IMR-90 (cell line): ENCODE results near the gene ALCAM. TPM values are rescaled to one million over a fixed set of nuclear protein-coding genes. Genes with fewer than 3 reads are reported as not detected.

ENCODE experiments used
- ATAC-seq: fragments of 200-7000 bp; cut with Tn5 transposase; 2 replicates; pipeline ENCODE4 v1.9.1; 2020; ENCODE audit warnings: low read depth, mild to moderate bottlenecking, moderate library complexity
- BruUV-seq: library from RNA; stranded (reverse); fragments of 400-500 nt; replicated peaks from 2 replicates; lab custom pipeline; 2021; lab: Mats Ljungman, UMichigan
- CTCF ChIA-PET: fragments of 300-600 bp; formaldehyde crosslinking; extraction: SDS; loops from one replicate; lab custom pipeline; 2021; ENCODE audit warnings: antibody characterized with exemption; lab: Yijun Ruan, JAX
- POLR2A ChIA-PET: fragments of 300-600 bp; sonication (Branson Sonifier 250); formaldehyde crosslinking; loops from one replicate; lab custom pipeline; 2022; ENCODE audit warnings: antibody characterized with exemption; ENCODE audit not compliant: unreplicated experiment; lab: Charles Lee
- DNase-seq: peaks from one replicate; pipeline ENCODE4 v3.0.0; 2013
- H2AFZ ChIP-seq: replicated peaks from 2 replicates; pipeline ENCODE3; 2013; ENCODE audit warnings: low read length, mild to moderate bottlenecking; ENCODE audit not compliant: poor library complexity
- H2AK5ac ChIP-seq: 2 replicates; pipeline ENCODE4 v1.6.1; 2013; ENCODE audit warnings: low read depth, low read length, inconsistent platforms
- H2AK9ac ChIP-seq: replicated peaks from 2 replicates; pipeline ENCODE3; 2013; ENCODE audit warnings: mild to moderate bottlenecking, low read depth, low read length, moderate library complexity; ENCODE audit not compliant: poor library complexity
- H2BK120ac ChIP-seq: 2 replicates; pipeline ENCODE4 v1.6.1; 2013; ENCODE audit warnings: low read depth, low read length, inconsistent platforms
- H2BK15ac ChIP-seq: 3 replicates; pipeline ENCODE4 v1.6.1; 2013; ENCODE audit warnings: low read depth, low read length, inconsistent platforms
- H2BK20ac ChIP-seq: 2 replicates; pipeline ENCODE4 v1.6.1; 2013; ENCODE audit warnings: low read depth, mild to moderate bottlenecking, inconsistent platforms, low read length, moderate library complexity
- H2BK5ac ChIP-seq: 2 replicates; pipeline ENCODE4 v1.6.1; 2013; ENCODE audit warnings: mild to moderate bottlenecking, low read depth, low read length, inconsistent platforms; ENCODE audit not compliant: poor library complexity, severe bottlenecking
- H3K14ac ChIP-seq: replicated peaks from 2 replicates; pipeline ENCODE4 v1.6.1; 2013; ENCODE audit warnings: low read depth, low read length, inconsistent platforms
- H3K18ac ChIP-seq: 2 replicates; pipeline ENCODE4 v1.6.1; 2013; ENCODE audit warnings: low read depth, low read length, control low read depth
- H3K23ac ChIP-seq: 2 replicates; pipeline ENCODE4 v1.6.1; 2013; ENCODE audit warnings: low read depth, low read length, inconsistent platforms
- H3K27ac ChIP-seq: 2 replicates; pipeline ENCODE4 v1.5.1; 2013; ENCODE audit warnings: mild to moderate bottlenecking, control low read depth, low read length; ENCODE audit not compliant: insufficient read depth
- H3K27me3 ChIP-seq: 2 replicates; pipeline ENCODE4 v1.6.1; 2013; ENCODE audit warnings: low read length; ENCODE audit not compliant: control insufficient read depth, insufficient read depth
- H3K36me3 ChIP-seq: 2 replicates; pipeline ENCODE4 v1.6.1; 2013; ENCODE audit warnings: low read length, mixed read lengths; ENCODE audit not compliant: control insufficient read depth, insufficient read depth
- H3K4ac ChIP-seq: 2 replicates; pipeline ENCODE4 v1.6.1; 2013; ENCODE audit warnings: low read depth, low read length, inconsistent platforms
- H3K4me1 ChIP-seq: 2 replicates; pipeline ENCODE4 v1.6.1; 2013; ENCODE audit warnings: low read length, mixed read lengths; ENCODE audit not compliant: control insufficient read depth, insufficient read depth
- H3K4me2 ChIP-seq: 2 replicates; pipeline ENCODE4 v1.6.1; 2013; ENCODE audit warnings: low read depth, mild to moderate bottlenecking, control low read depth, low read length, moderate library complexity
- H3K4me3 ChIP-seq: 2 replicates; pipeline ENCODE4 v1.5.1; 2013; ENCODE audit warnings: low read depth, mild to moderate bottlenecking, control low read depth, low read length, moderate library complexity; ENCODE audit not compliant: insufficient read depth
- H3K56ac ChIP-seq: 2 replicates; pipeline ENCODE4 v1.6.1; 2013; ENCODE audit warnings: low read length, inconsistent platforms; ENCODE audit not compliant: insufficient read depth; ENCODE audit errors: extremely low read depth
- H3K79me1 ChIP-seq, 2 experiments: 2 replicates each; pipeline ENCODE4 v1.6.1; 2013; ENCODE audit warnings: low read length in 2 of 2, inconsistent platforms in 1 of 2, low read depth in 1 of 2
- H3K9ac ChIP-seq: 2 replicates; pipeline ENCODE4 v1.6.1; 2013; ENCODE audit warnings: low read depth, low read length, control low read depth
- H3K9me1 ChIP-seq: 2 replicates; pipeline ENCODE4 v1.6.1; 2013; ENCODE audit warnings: low read length, inconsistent platforms; ENCODE audit not compliant: insufficient read depth
- H3K9me3 ChIP-seq: 2 replicates; pipeline ENCODE4 v1.6.1; 2013; ENCODE audit warnings: low read length; ENCODE audit not compliant: control insufficient read depth, insufficient read depth
- H4K20me1 ChIP-seq: 2 replicates; pipeline ENCODE4 v1.6.1; 2013; ENCODE audit warnings: low read length, inconsistent platforms; ENCODE audit not compliant: insufficient read depth
- H4K5ac ChIP-seq: 2 replicates; pipeline ENCODE4 v1.6.1; 2013; ENCODE audit warnings: mild to moderate bottlenecking, low read depth, low read length, control low read depth
- H4K8ac ChIP-seq, 2 experiments: 2 replicates each; pipeline ENCODE4 v1.6.1; 2013; ENCODE audit warnings: low read depth in 2 of 2, low read length in 2 of 2, control low read depth in 1 of 2, inconsistent platforms in 1 of 2
- H4K91ac ChIP-seq: 2 replicates; pipeline ENCODE4 v1.6.1; 2013; ENCODE audit warnings: low read depth, low read length, inconsistent platforms; ENCODE audit not compliant: insufficient read depth
- FOS ChIP-seq: fragments of 150-350 bp; IDR thresholded peaks from 2 replicates; pipeline ENCODE4 v1.6.1; 2016; ENCODE audit warnings: low read depth, low read length
- MAZ ChIP-seq: IDR thresholded peaks from 2 replicates; pipeline ENCODE4 v1.6.1; 2012; ENCODE audit warnings: low read depth, mild to moderate bottlenecking, low read length, improper control_type of control experiment, moderate library complexity, borderline replicate concordance
- RFX5 ChIP-seq: IDR thresholded peaks from 2 replicates; pipeline ENCODE4 v1.8.0; 2012; ENCODE audit warnings: low read depth, mild to moderate bottlenecking, low read length, moderate library complexity
- WGBS, 2 experiments: methylation state at CpG; one replicate each; pipeline versions ENCODE4 v1.1.5 to v1.1.7; 2013; ENCODE audit warnings: missing lambda C conversion rate in 2 of 2; ENCODE audit not compliant: insufficient read length in 1 of 2; ENCODE audit errors: extremely low coverage in 2 of 2; 5-methylcytosine and 5-hydroxymethylcytosine counted together
- dilution Hi-C: fragments of 300-500 bp; cut with HindIII; formaldehyde crosslinking; loops from one replicate; pipeline ENCODE4 v1.14.3; 2018; ENCODE audit warnings: low sequenced_read_pairs; ENCODE audit not compliant: unreplicated experiment
- in situ Hi-C: fragments of 300-500 bp; cut with MboI; formaldehyde crosslinking; loops from 3 replicates; pipeline ENCODE4 v1.14.3; 2019; ENCODE audit warnings: low sequenced_read_pairs, inconsistent platforms, mixed read lengths
- intact Hi-C: fragments of 100-400 bp; cut with micrococcal nuclease; formaldehyde crosslinking; loops from 2 replicates; pipeline ENCODE4 v1.10.0; 2022
- polyA plus RNA-seq, 3 experiments: library from polyadenylated mRNA; depleted of rRNA; stranded (reverse); fragments of >200 nt; gene quantifications; 2 replicates each; pipeline ENCODE4 v1.2.3, GENCODE V29; 2012; ENCODE audit warnings: low replicate concordance in 1 of 3
- total RNA-seq: library from RNA; depleted of rRNA; stranded (reverse); fragments of >200 nt; gene quantifications from 2 replicates; pipeline ENCODE4 v1.2.3, GENCODE V29; 2012

Gene ALCAM
- total and polyA plus RNA-seq, 2 of the 4 experiments (the other 2 are of a cell fraction) = 117 to 423 TPM

DNA sequence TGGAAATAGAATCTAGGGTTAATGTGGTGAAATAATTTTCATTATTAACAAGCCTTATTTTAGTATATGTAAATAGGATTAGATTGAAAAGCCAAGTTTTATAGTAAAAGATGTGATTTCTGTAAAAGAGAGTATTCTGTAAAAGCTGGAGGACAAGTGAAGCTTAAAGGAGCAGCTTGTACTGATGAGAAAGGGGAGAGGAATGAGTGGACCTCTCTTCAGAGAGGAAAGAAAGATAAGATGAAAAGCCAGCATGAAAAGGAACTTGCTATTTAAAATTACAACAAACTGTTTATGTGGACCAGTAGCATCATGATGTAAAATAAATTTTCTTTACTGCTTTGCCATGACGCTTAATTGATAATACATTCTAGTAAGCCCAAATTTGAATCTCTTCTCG is 18.5 kb downstream of the ALCAM start:
- H3K36me3 ChIP-seq = peaks cover 2% of the 10 kb centered on the region; the same call in 1 of the 2 replicates
- H2BK5ac ChIP-seq = peak overlapping the region; percentile 10
- H2BK20ac ChIP-seq = no peak overlapping the region
- H3K18ac ChIP-seq = no peak overlapping the region
- H2AK9ac ChIP-seq = no peak overlapping the region
- no peak overlapping the region for H2BK15ac ChIP-seq
- no peaks in the 10 kb centered on the region for H3K9me1 ChIP-seq
- peaks cover 4% of the 10 kb centered on the region; the same call in 1 of the 2 replicates for H3K4me1 ChIP-seq
- no peak overlapping the region for H2AFZ ChIP-seq
- in situ Hi-C loops (no loop called here), intact Hi-C loops (loop anchor here (5.0 kb wide), 1 partner anchor 132 kb away; no protein-coding TSS in a partner anchor), dilution Hi-C loops (no loop called here)
- H4K8ac ChIP-seq = no peak overlapping the region; a peak in 1 of 4 replicates
- H2BK120ac ChIP-seq = no peak overlapping the region
- H3K14ac ChIP-seq = no peak overlapping the region
- H4K20me1 ChIP-seq = peaks cover 11% of the 10 kb centered on the region; the same call in 1 of the 2 replicates
- no peak overlapping the region for H3K9ac ChIP-seq
- H3K27me3 ChIP-seq = no peaks in the 10 kb centered on the region
- H3K56ac ChIP-seq = no peak overlapping the region
- no TSS peak for BruUV-seq
- CTCF ChIA-PET = no interaction called here
- WGBS, 2 experiments = no CpG with 5 or more reads among the region's 2 CpGs
- H4K91ac ChIP-seq = no peak overlapping the region
- H3K9me3 ChIP-seq = peaks cover 3% of the 10 kb centered on the region; the same call in 1 of the 2 replicates
- POLR2A ChIA-PET = no interaction called here
- TF ChIP-seq FOS (no peak), RFX5 (no peak), MAZ (no peak)
- no peak overlapping the region for H2AK5ac ChIP-seq
- no peak overlapping the region for H3K23ac ChIP-seq
- H3K79me1 ChIP-seq = peaks cover 10 to 33% of the 10 kb centered on the region in 2 experiments; a peak in 3 of 4 replicates
- ATAC-seq = peak; percentile 65; the same call in 1 of the 2 replicates
- no peak overlapping the region for H3K4me3 ChIP-seq
- H4K5ac ChIP-seq = no peak overlapping the region
- peak; percentile 52 for DNase-seq
- no peak overlapping the region for H3K27ac ChIP-seq
- H3K4me2 ChIP-seq = peak overlapping the region; percentile 74
- no peak overlapping the region for H3K4ac ChIP-seq
